ENCODE results near the gene SH3GLB2. TPM values are rescaled to one million over a fixed set of nuclear protein-coding genes. Genes with fewer than 3 reads are reported as not detected.

SH3GLB2 gene
- total RNA-seq, 1 experiment from 2014 or later = 80.1 TPM

Other genes with a start within 250 kb of the SH3GLB2 start
- gene TBC1D13, start 241.1 kb downstream of the SH3GLB2 start, total RNA-seq (2014; rRNA removed; shearing (Covaris generic)) = 15.3 and 16.8 TPM in 2 replicates
- 15.5 and 32.9 TPM in 2 replicates for gene ENDOG, start 209.8 kb downstream of the SH3GLB2 start, total RNA-seq (2014; rRNA removed; shearing (Covaris generic))
- gene SPOUT1, start 198.5 kb downstream of the SH3GLB2 start, total RNA-seq (2014; rRNA removed; shearing (Covaris generic)) = 49.0 and 70.7 TPM in 2 replicates
- 47.9 and 49.0 TPM in 2 replicates for gene KYAT1, start 146.4 kb downstream of the SH3GLB2 start, total RNA-seq (2014; rRNA removed; shearing (Covaris generic))
- gene LRRC8A, start 146.2 kb downstream of the SH3GLB2 start, total RNA-seq (2014; rRNA removed; shearing (Covaris generic)) = 67.2 and 76.0 TPM in 2 replicates
- 24.3 and 27.2 TPM in 2 replicates for gene PHYHD1, start 107.3 kb downstream of the SH3GLB2 start, total RNA-seq (2014; rRNA removed; shearing (Covaris generic))
- gene DOLK, start 80.7 kb downstream of the SH3GLB2 start, total RNA-seq (2014; rRNA removed; shearing (Covaris generic)) = 18.6 and 20.9 TPM in 2 replicates
- gene NUP188, start 80.6 kb downstream of the SH3GLB2 start, total RNA-seq (2014; rRNA removed; shearing (Covaris generic)) = 81.3 and 87.9 TPM in 2 replicates
- gene MIGA2, start 8.3 kb upstream of the SH3GLB2 start, total RNA-seq (2014; rRNA removed; shearing (Covaris generic)) = 26.4 and 33.8 TPM in 2 replicates
- 41.3 and 42.5 TPM in 2 replicates for gene DOLPP1, start 52.8 kb upstream of the SH3GLB2 start, total RNA-seq (2014; rRNA removed; shearing (Covaris generic))
- 13.6 and 14.9 TPM in 2 replicates for gene CRAT, start 82.5 kb upstream of the SH3GLB2 start, total RNA-seq (2014; rRNA removed; shearing (Covaris generic))
- 160 and 166 TPM in 2 replicates for gene PTPA, start 83.1 kb upstream of the SH3GLB2 start, total RNA-seq (2014; rRNA removed; shearing (Covaris generic))
- 11.1 and 13.3 TPM in 2 replicates for gene IER5L, start 149.9 kb upstream of the SH3GLB2 start, total RNA-seq (2014; rRNA removed; shearing (Covaris generic))